IPS-15b (cell line): ENCODE measurements around the gene KDM5C.

ENCODE experiments used
- H3K27me3 ChIP-seq: one replicate; pipeline ENCODE4 v1.6.1; 2013; ENCODE audit warnings: low read length; ENCODE audit not compliant: control insufficient read depth, insufficient read depth
- H3K36me3 ChIP-seq: one replicate; pipeline ENCODE4 v1.6.1; 2013; ENCODE audit warnings: low read length; ENCODE audit not compliant: control insufficient read depth, insufficient read depth
- H3K4me1 ChIP-seq: one replicate; pipeline ENCODE4 v1.6.1; 2013; ENCODE audit warnings: mild to moderate bottlenecking, low read length; ENCODE audit not compliant: control insufficient read depth, insufficient read depth
- H3K4me3 ChIP-seq: one replicate; pipeline ENCODE4 v1.5.1; 2013; ENCODE audit warnings: low read depth, low read length
- H3K9ac ChIP-seq: one replicate; pipeline ENCODE4 v1.6.1; 2013; ENCODE audit warnings: low read depth, mild to moderate bottlenecking, low read length
- H3K9me3 ChIP-seq: one replicate; pipeline ENCODE4 v1.6.1; 2013; ENCODE audit warnings: mild to moderate bottlenecking, low read length; ENCODE audit not compliant: control insufficient read depth, insufficient read depth

The KDM5C gene

GRCh38 chrX:53246231-53246630, 21.2 kb upstream of the KDM5C start:
- Histone ChIP-seq H3K9ac (no peak overlapping the region), H3K36me3 (peaks cover 14% of the 10 kb centered on the region), H3K4me3 (no peak overlapping the region), H3K9me3 (no peaks in the 10 kb centered on the region), H3K27me3 (no peaks in the 10 kb centered on the region), H3K4me1 (no peaks in the 10 kb centered on the region)

DNA sequence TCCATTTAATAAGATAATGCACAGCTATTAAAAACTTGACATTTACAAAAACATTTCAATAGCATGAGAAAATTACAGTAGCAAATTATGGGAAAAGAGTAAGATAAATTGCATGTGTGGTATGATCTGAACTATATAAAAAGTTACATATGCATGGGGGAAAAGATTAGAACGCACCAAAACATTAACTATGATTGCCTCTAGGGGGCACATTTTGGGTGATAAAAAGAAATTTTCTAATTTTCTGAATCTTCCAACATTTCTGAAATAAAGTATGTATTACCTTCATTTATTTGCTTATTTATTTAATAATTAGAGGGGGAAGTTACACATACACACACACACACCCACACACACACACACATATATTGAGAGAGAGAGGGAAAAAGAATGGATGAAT, 19.6 kb upstream of the KDM5C start:
- Histone ChIP-seq H3K4me3 (no peak overlapping the region), H3K36me3 (peaks cover 10% of the 10 kb centered on the region), H3K4me1 (no peaks in the 10 kb centered on the region), H3K27me3 (no peaks in the 10 kb centered on the region), H3K9ac (no peak overlapping the region), H3K9me3 (no peaks in the 10 kb centered on the region)

DNA sequence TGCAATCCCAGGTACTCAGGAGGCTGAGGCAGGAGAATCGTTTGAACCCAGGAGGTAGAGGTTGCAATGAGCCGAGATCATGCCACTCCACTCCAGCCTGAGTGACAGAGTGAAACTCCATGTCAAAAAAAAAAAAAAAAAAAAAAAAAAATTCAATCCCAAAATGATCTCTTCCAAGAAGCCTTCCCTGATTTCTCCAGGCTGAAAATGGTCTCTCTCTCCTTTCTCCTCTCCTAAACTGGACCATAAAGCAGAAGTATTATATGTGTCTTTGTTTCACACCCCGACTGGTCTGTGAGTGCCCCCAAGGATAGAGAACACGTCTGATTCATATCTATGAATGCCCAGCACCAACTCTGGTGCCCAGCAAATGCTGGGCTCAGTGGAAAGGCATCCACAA, 17.3 kb upstream of the KDM5C start:
- H3K9me3 ChIP-seq = no peaks in the 10 kb centered on the region

GRCh38 chrX:53241558-53241957, 16.6 kb upstream of the KDM5C start:
- H3K27me3 ChIP-seq = no peaks in the 10 kb centered on the region
- H3K9ac ChIP-seq = no peak overlapping the region
- no peaks in the 10 kb centered on the region for H3K4me1 ChIP-seq
- H3K9me3 ChIP-seq = no peaks in the 10 kb centered on the region
- H3K36me3 ChIP-seq = peaks cover 6% of the 10 kb centered on the region
- H3K4me3 ChIP-seq = no peak overlapping the region

More for the DNA sequence above, 17.3 kb upstream of the KDM5C start:
- Histone ChIP-seq H3K4me3 (no peak overlapping the region), H3K4me1 (no peaks in the 10 kb centered on the region), H3K36me3 (peaks cover 9% of the 10 kb centered on the region), H3K27me3 (no peaks in the 10 kb centered on the region), H3K9ac (no peak overlapping the region)

DNA sequence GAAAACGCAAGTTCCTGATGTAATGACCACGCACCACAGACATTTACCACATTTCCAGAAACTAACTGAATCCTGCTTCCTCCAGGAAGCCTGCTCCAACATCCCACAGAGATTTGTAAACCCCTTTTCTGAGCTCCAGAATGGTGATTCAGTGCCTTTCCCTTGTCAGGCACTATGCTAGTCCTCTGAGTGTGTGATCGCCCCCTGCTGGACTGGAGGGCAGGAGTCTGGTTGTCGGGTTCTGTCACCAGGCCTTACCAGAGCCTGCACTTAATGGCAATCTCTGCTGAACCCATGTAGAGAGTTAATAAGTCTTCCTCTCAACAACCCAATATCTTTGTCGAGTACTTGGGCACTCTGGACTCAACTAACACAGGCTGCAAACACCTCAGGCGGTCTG, 14.5 kb upstream of the KDM5C start:
- Histone ChIP-seq H3K9me3 (no peaks in the 10 kb centered on the region), H3K4me1 (no peaks in the 10 kb centered on the region), H3K9ac (no peak overlapping the region), H3K4me3 (no peak overlapping the region), H3K36me3 (peaks cover 6% of the 10 kb centered on the region), H3K27me3 (no peaks in the 10 kb centered on the region)

DNA sequence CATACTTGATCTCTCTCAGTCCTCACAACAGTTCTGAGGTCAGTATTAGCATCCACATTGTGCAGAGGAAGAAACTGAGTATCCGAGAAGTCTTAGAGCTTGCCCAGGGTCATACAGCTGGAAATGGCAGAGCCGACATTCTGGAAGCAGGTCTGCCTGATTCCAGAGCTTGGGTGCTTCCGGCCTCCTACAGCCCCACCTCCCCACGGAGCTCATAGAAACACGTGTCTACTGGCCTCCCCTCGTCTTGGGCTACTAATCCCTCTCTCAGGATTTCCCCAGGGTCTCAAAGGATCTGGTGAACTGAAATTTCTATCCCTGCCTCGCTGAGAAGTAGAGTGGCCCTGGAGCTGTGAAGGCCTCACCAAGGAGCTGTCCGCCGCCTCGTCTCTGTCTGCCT, 12.0 kb upstream of the KDM5C start:
- Histone ChIP-seq H3K9ac (no peak overlapping the region), H3K36me3 (peaks cover 6% of the 10 kb centered on the region), H3K9me3 (no peaks in the 10 kb centered on the region), H3K27me3 (no peaks in the 10 kb centered on the region), H3K4me1 (no peaks in the 10 kb centered on the region), H3K4me3 (no peak overlapping the region)

GRCh38 chrX:53236025-53236679, 11.1 kb upstream of the KDM5C start:
- Histone ChIP-seq H3K36me3 (no peaks in the 10 kb centered on the region), H3K9me3 (no peaks in the 10 kb centered on the region), H3K4me3 (no peak overlapping the region), H3K9ac (no peak overlapping the region), H3K27me3 (no peaks in the 10 kb centered on the region), H3K4me1 (no peaks in the 10 kb centered on the region)

GRCh38 chrX:53235566-53235965, 10.6 kb upstream of the KDM5C start:
- Histone ChIP-seq H3K9ac (no peak overlapping the region), H3K4me1 (no peaks in the 10 kb centered on the region), H3K4me3 (no peak overlapping the region), H3K9me3 (no peaks in the 10 kb centered on the region), H3K27me3 (no peaks in the 10 kb centered on the region), H3K36me3 (no peaks in the 10 kb centered on the region)

GRCh38 chrX:53234484-53234883, 9.5 kb upstream of the KDM5C start:
- no peak overlapping the region for H3K9ac ChIP-seq
- H3K36me3 ChIP-seq = no peaks in the 10 kb centered on the region
- no peaks in the 10 kb centered on the region for H3K4me1 ChIP-seq
- no peaks in the 10 kb centered on the region for H3K9me3 ChIP-seq
- no peaks in the 10 kb centered on the region for H3K27me3 ChIP-seq
- no peak overlapping the region for H3K4me3 ChIP-seq

GRCh38 chrX:53233536-53233935, 8.5 kb upstream of the KDM5C start:
- Histone ChIP-seq H3K4me3 (no peak overlapping the region), H3K4me1 (no peaks in the 10 kb centered on the region), H3K9ac (no peak overlapping the region), H3K9me3 (no peaks in the 10 kb centered on the region), H3K27me3 (no peaks in the 10 kb centered on the region), H3K36me3 (no peaks in the 10 kb centered on the region)

DNA sequence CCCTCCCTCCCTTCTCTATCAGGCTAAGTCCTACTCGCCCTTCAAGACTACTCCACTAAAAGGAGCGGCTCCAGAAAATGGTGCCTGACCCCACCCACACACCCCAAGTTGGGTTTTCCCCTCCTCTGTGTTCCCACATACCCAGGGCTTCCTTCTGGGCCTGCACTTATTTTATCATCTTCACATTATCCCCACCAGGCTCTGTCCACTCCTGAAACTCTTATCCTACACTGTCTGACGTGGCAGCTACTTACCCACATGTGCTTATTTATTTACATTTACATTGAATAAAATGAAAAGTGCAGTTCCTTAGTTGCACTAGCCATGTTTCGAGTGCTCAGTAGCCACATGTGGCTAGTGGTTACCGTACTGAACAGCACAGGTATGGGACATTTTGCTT, 5.1 kb upstream of the KDM5C start:
- no peaks in the 10 kb centered on the region for H3K9me3 ChIP-seq
- no peak overlapping the region for H3K9ac ChIP-seq
- no peaks in the 10 kb centered on the region for H3K27me3 ChIP-seq
- H3K36me3 ChIP-seq = no peaks in the 10 kb centered on the region
- no peaks in the 10 kb centered on the region for H3K4me1 ChIP-seq
- no peak overlapping the region for H3K4me3 ChIP-seq

- no peak overlapping the region for H3K9ac ChIP-seq
- H3K27me3 ChIP-seq = no peaks in the 10 kb centered on the region
- H3K36me3 ChIP-seq = peaks cover 2% of the 10 kb centered on the region
- H3K4me1 ChIP-seq = peaks cover 3% of the 10 kb centered on the region
- no peaks in the 10 kb centered on the region for H3K9me3 ChIP-seq
- H3K4me3 ChIP-seq = no peak overlapping the region
These were observed 2.3 kb upstream of the KDM5C start for GRCh38 chrX:53227224-53227765.
